ENCODE measurements around the gene PABPN1L. TPM values are rescaled to one million over a fixed set of nuclear protein-coding genes. Genes with fewer than 3 reads are reported as not detected.

Gene PABPN1L
- total RNA-seq, 1 donor from 2014 or later = not detected

GRCh38 chr16:88843256-88843655 is 23.2 kb downstream of the PABPN1L start:
- no peak overlapping the region for H3K4me3 Mint-ChIP-seq

GRCh38 chr16:88842806-88843205 is 23.7 kb downstream of the PABPN1L start:
- Mint-ChIP-seq H3K36me3 (ENCODE audit: low read depth) (no peaks in the 10 kb centered on the region), H3K4me1 (no peaks in the 10 kb centered on the region), H3K27me3 (ENCODE audit: low read depth) (no peaks in the 10 kb centered on the region), H3K4me3 (no peak overlapping the region), H3K9me3 (no peaks in the 10 kb centered on the region), H3K27ac (ENCODE audit: unreplicated experiment) (no peak overlapping the region)
- TF ChIP-seq CTCF (conservative IDR thresholded peaks at IDR 0.05) = no peak
- DNase-seq (ENCODE audit: low read depth, low spot score) = no peak

More at GRCh38 chr16:88843256-88843655, 23.2 kb downstream of the PABPN1L start:
- no peaks in the 10 kb centered on the region for H3K27me3 Mint-ChIP-seq (ENCODE audit: low read depth)
- no peaks in the 10 kb centered on the region for H3K36me3 Mint-ChIP-seq (ENCODE audit: low read depth)
- no peak for DNase-seq (ENCODE audit: low read depth, low spot score)
- no peaks in the 10 kb centered on the region for H3K4me1 Mint-ChIP-seq
- H3K27ac Mint-ChIP-seq (ENCODE audit: unreplicated experiment) = peak overlapping the region; percentile 27
- no peak for TF ChIP-seq CTCF (conservative IDR thresholded peaks at IDR 0.05)
- no peaks in the 10 kb centered on the region for H3K9me3 Mint-ChIP-seq

GRCh38 chr16:88842308-88842756 is 24.1 kb downstream of the PABPN1L start:
- Mint-ChIP-seq H3K36me3 (ENCODE audit: low read depth) (no peaks in the 10 kb centered on the region), H3K4me3 (no peak overlapping the region), H3K27ac (ENCODE audit: unreplicated experiment) (peak overlapping the region; percentile 35), H3K4me1 (no peaks in the 10 kb centered on the region), H3K9me3 (no peaks in the 10 kb centered on the region), H3K27me3 (ENCODE audit: low read depth) (no peaks in the 10 kb centered on the region)
- no peak for DNase-seq (ENCODE audit: low read depth, low spot score)
- no peak for TF ChIP-seq CTCF (conservative IDR thresholded peaks at IDR 0.05)

- Mint-ChIP-seq H3K4me3 (no peak overlapping the region), H3K27me3 (ENCODE audit: low read depth) (no peaks in the 10 kb centered on the region), H3K4me1 (no peaks in the 10 kb centered on the region), H3K9me3 (no peaks in the 10 kb centered on the region), H3K36me3 (ENCODE audit: low read depth) (no peaks in the 10 kb centered on the region), H3K27ac (ENCODE audit: unreplicated experiment) (peak overlapping the region; percentile 35)
- no peak for TF ChIP-seq CTCF (conservative IDR thresholded peaks at IDR 0.05)
- no peak for DNase-seq (ENCODE audit: low read depth, low spot score)
Observed at GRCh38 chr16:88841521-88842307, 24.7 kb downstream of the PABPN1L start.

GRCh38 chr16:88840600-88841215 is 25.8 kb downstream of the PABPN1L start:
- no peak overlapping the region for H3K4me3 Mint-ChIP-seq
- no peaks in the 10 kb centered on the region for H3K9me3 Mint-ChIP-seq
- H3K27me3 Mint-ChIP-seq (ENCODE audit: low read depth) = no peaks in the 10 kb centered on the region
- no peaks in the 10 kb centered on the region for H3K4me1 Mint-ChIP-seq
- TF ChIP-seq CTCF (conservative IDR thresholded peaks at IDR 0.05) = no peak
- no peak for DNase-seq (ENCODE audit: low read depth, low spot score)
- no peak overlapping the region for H3K27ac Mint-ChIP-seq (ENCODE audit: unreplicated experiment)
- H3K36me3 Mint-ChIP-seq (ENCODE audit: low read depth) = no peaks in the 10 kb centered on the region
